GM18499 (cell line): ENCODE results near the gene SSBP2.
"Not testable (repeated sequence)": the region's sequence is repeated elsewhere in the genome, so short reads cannot be mapped to it uniquely, and the experiment has no call there.

ENCODE experiments used
- ATAC-seq: cut with Tn5 transposase; IDR thresholded peaks from one replicate; pipeline ENCODE4 v1.9.1; 2021; ENCODE audit warnings: moderate number of reproducible peaks; ENCODE audit not compliant: insufficient read depth, unreplicated experiment

Gene SSBP2

GRCh38 chr5:81407811-81408210, 343.1 kb downstream of the SSBP2 start:
- not testable (repeated sequence) for ATAC-seq

GRCh38 chr5:81405126-81405891, 345.6 kb downstream of the SSBP2 start:
- ATAC-seq: no peak

GRCh38 chr5:81402192-81402930, 348.5 kb downstream of the SSBP2 start:
- ATAC-seq: no peak

- no peak for ATAC-seq
These were observed 349.6 kb downstream of the SSBP2 start for GRCh38 chr5:81401266-81401665.

- ATAC-seq: no peak
These were observed 350.5 kb downstream of the SSBP2 start for GRCh38 chr5:81400375-81400774.

GRCh38 chr5:81398741-81399140, 352.2 kb downstream of the SSBP2 start:
- no peak for ATAC-seq

GRCh38 chr5:81397176-81397575, 353.7 kb downstream of the SSBP2 start:
- no peak for ATAC-seq

- ATAC-seq: no peak
These were observed 355.6 kb downstream of the SSBP2 start for GRCh38 chr5:81395262-81395661.

GRCh38 chr5:81393783-81394718, 356.8 kb downstream of the SSBP2 start, which contains the start of gene ACOT12:
ACOT12 (minus strand) TSS chr5:81394134; CDS start chr5:81394114, 20 bp downstream.
- no peak for ATAC-seq

GRCh38 chr5:81393430-81393782, 357.5 kb downstream of the SSBP2 start:
- ATAC-seq: no peak

- ATAC-seq: no peak
These were observed 361.9 kb downstream of the SSBP2 start for GRCh38 chr5:81389025-81389424.

- no peak for ATAC-seq
These were observed 362.7 kb downstream of the SSBP2 start for GRCh38 chr5:81388169-81388568.

- no peak for ATAC-seq
These were observed 367.0 kb downstream of the SSBP2 start for GRCh38 chr5:81383867-81384266.

GRCh38 chr5:81371354-81371876, 379.5 kb downstream of the SSBP2 start:
- no peak for ATAC-seq

- no peak for ATAC-seq
These were observed 380.0 kb downstream of the SSBP2 start for GRCh38 chr5:81370912-81371311.

- no peak for ATAC-seq
These were observed 385.4 kb downstream of the SSBP2 start for GRCh38 chr5:81365541-81365940.

GRCh38 chr5:81363093-81363871, 387.6 kb downstream of the SSBP2 start:
- no peak for ATAC-seq
